H9 (cell line): ENCODE results near the gene INPP5A. TPM values are rescaled to one million over a fixed set of nuclear protein-coding genes. Genes with fewer than 3 reads are reported as not detected.

Experiments
- DNase-seq: peaks from one replicate; pipeline ENCODE4 v3.0.0-alpha.2; 2017
- H2AFZ ChIP-seq: one replicate; pipeline ENCODE4 v1.6.1; 2013; ENCODE audit warnings: mild to moderate bottlenecking, low read length, control low read depth, moderate library complexity
- H2AK5ac ChIP-seq: 2 replicates; pipeline ENCODE4 v1.6.1; 2013; ENCODE audit warnings: low read length, control low read depth, mixed read lengths; ENCODE audit not compliant: insufficient read length
- H2BK120ac ChIP-seq: one replicate; pipeline ENCODE4 v1.6.1; 2013; ENCODE audit warnings: low read depth, mild to moderate bottlenecking, low read length, control low read depth, inconsistent platforms; ENCODE audit not compliant: poor library complexity, severe bottlenecking
- H2BK12ac ChIP-seq: 2 replicates; pipeline ENCODE4 v1.6.1; 2013; ENCODE audit warnings: low read length, control low read depth, mixed read lengths, low read depth; ENCODE audit not compliant: insufficient read length
- H2BK15ac ChIP-seq: 2 replicates; pipeline ENCODE4 v1.6.1; 2013; ENCODE audit warnings: low read depth, low read length, control low read depth
- H2BK20ac ChIP-seq: one replicate; pipeline ENCODE4 v1.6.1; 2013; ENCODE audit warnings: low read depth, mild to moderate bottlenecking, low read length, control low read depth, inconsistent platforms; ENCODE audit not compliant: poor library complexity, severe bottlenecking
- H2BK5ac ChIP-seq: 2 replicates; pipeline ENCODE4 v1.6.1; 2013; ENCODE audit warnings: low read length, control low read depth, mixed read lengths; ENCODE audit not compliant: insufficient read length
- H3K14ac ChIP-seq: 2 replicates; pipeline ENCODE4 v1.6.1; 2013; ENCODE audit warnings: low read length, control low read depth; ENCODE audit not compliant: insufficient read depth
- H3K18ac ChIP-seq: 2 replicates; pipeline ENCODE4 v1.6.1; 2013; ENCODE audit warnings: low read depth, mild to moderate bottlenecking, mixed read lengths, low read length, control low read depth; ENCODE audit not compliant: insufficient read length
- H3K23ac ChIP-seq: 2 replicates; pipeline ENCODE4 v1.6.1; 2013; ENCODE audit warnings: low read length, control low read depth, mixed read lengths, low read depth; ENCODE audit not compliant: insufficient read length
- H3K23me2 ChIP-seq: 2 replicates; pipeline ENCODE4 v1.6.1; 2013; ENCODE audit warnings: low read depth, mild to moderate bottlenecking, mixed read lengths, low read length, control low read depth; ENCODE audit not compliant: insufficient read length, poor library complexity, severe bottlenecking
- H3K27ac ChIP-seq: 2 replicates; pipeline ENCODE4 v1.5.1; 2013; ENCODE audit warnings: low read length, control low read depth, mixed read lengths, low read depth; ENCODE audit not compliant: insufficient read length
- H3K27me3 ChIP-seq: 2 replicates; pipeline ENCODE4 v1.6.1; 2013; ENCODE audit warnings: low read length, control low read depth, inconsistent platforms; ENCODE audit not compliant: insufficient read depth
- H3K4ac ChIP-seq: 2 replicates; pipeline ENCODE4 v1.6.1; 2013; ENCODE audit warnings: low read depth, mild to moderate bottlenecking, control low read depth, inconsistent platforms, low read length, moderate library complexity
- H3K4me1 ChIP-seq: 2 replicates; pipeline ENCODE4 v1.6.1; 2013; ENCODE audit warnings: low read length, control low read depth, inconsistent platforms; ENCODE audit not compliant: insufficient read depth
- H3K4me2 ChIP-seq: 2 replicates; pipeline ENCODE4 v1.6.1; 2013; ENCODE audit warnings: low read length, control low read depth, mixed read lengths; ENCODE audit not compliant: insufficient read length, insufficient read depth
- H3K56ac ChIP-seq: 2 replicates; pipeline ENCODE4 v1.6.1; 2013; ENCODE audit warnings: low read depth, mild to moderate bottlenecking, mixed read lengths, low read length, control low read depth; ENCODE audit not compliant: insufficient read length
- H3K79me1 ChIP-seq: 2 replicates; pipeline ENCODE4 v1.6.1; 2013; ENCODE audit warnings: low read depth, mild to moderate bottlenecking, moderate library complexity, low read length, control low read depth, inconsistent platforms; ENCODE audit not compliant: insufficient read depth, poor library complexity, severe bottlenecking
- H3K79me2 ChIP-seq: 2 replicates; pipeline ENCODE4 v1.6.1; 2013; ENCODE audit warnings: low read length, control low read depth, inconsistent platforms; ENCODE audit not compliant: insufficient read depth
- H3K9ac ChIP-seq: 2 replicates; pipeline ENCODE4 v1.6.1; 2013; ENCODE audit warnings: low read length, control low read depth, mixed read lengths; ENCODE audit not compliant: insufficient read length; ENCODE audit errors: extremely low read depth
- H3K9me3 ChIP-seq: one replicate; pipeline ENCODE4 v1.6.1; 2013; ENCODE audit warnings: low read depth, low read length, inconsistent platforms; ENCODE audit not compliant: control insufficient read depth
- H3T11ph ChIP-seq: one replicate; pipeline ENCODE4 v1.6.1; 2013; ENCODE audit warnings: mild to moderate bottlenecking, low read length, control low read depth, inconsistent platforms
- H4K20me1 ChIP-seq: one replicate; pipeline ENCODE4 v1.6.1; 2013; ENCODE audit not compliant: control insufficient read depth, insufficient read length, insufficient read depth
- H4K5ac ChIP-seq: 2 replicates; pipeline ENCODE4 v1.6.1; 2013; ENCODE audit warnings: low read depth, mild to moderate bottlenecking, mixed read lengths, low read length, control low read depth; ENCODE audit not compliant: insufficient read length
- H4K8ac ChIP-seq: replicated peaks from 2 replicates; pipeline ENCODE4 v1.6.1; 2013; ENCODE audit warnings: low read length, control low read depth, mixed read lengths, low read depth; ENCODE audit not compliant: insufficient read length
- H4K91ac ChIP-seq: 2 replicates; pipeline ENCODE4 v1.6.1; 2013; ENCODE audit warnings: low read depth, mild to moderate bottlenecking, moderate library complexity, mixed read lengths, low read length, control low read depth; ENCODE audit not compliant: insufficient read length
- H3K27ac Mint-ChIP-seq, 3 experiments: 2 replicates in 2 of 3; 3 replicates in 1 of 3; pipeline ENCODE4 v1.8.0; 2020 to 2021; ENCODE audit warnings: mixed read lengths in 3 of 3, mild to moderate bottlenecking in 1 of 3, moderate library complexity in 1 of 3
- H3K27me3 Mint-ChIP-seq: 2 replicates; pipeline ENCODE4 v1.8.0; 2021; ENCODE audit warnings: low read depth, mild to moderate bottlenecking, moderate library complexity, mixed read lengths
- H3K36me3 Mint-ChIP-seq, 3 experiments: 2 replicates in 2 of 3; 3 replicates in 1 of 3; pipeline ENCODE4 v1.8.0; 2020 to 2021; ENCODE audit warnings: low read depth in 3 of 3, mixed read lengths in 3 of 3; ENCODE audit not compliant: insufficient read depth in 1 of 3
- H3K4me1 Mint-ChIP-seq, 2 experiments: 2 replicates each; pipeline ENCODE4 v1.8.0; 2020; ENCODE audit warnings: mixed read lengths in 2 of 2
- H3K4me3 Mint-ChIP-seq, 2 experiments: 2 replicates in 1 of 2; 3 replicates in 1 of 2; pipeline ENCODE4 v1.8.0; 2020 to 2021; ENCODE audit warnings: mild to moderate bottlenecking in 2 of 2, mixed read lengths in 2 of 2, moderate library complexity in 1 of 2
- H3K9me3 Mint-ChIP-seq, 2 experiments: 2 replicates in 1 of 2; 3 replicates in 1 of 2; pipeline ENCODE4 v1.8.0; 2020; ENCODE audit warnings: mild to moderate bottlenecking in 2 of 2, mixed read lengths in 2 of 2, moderate library complexity in 1 of 2
- WGBS: extraction: QIAGEN DNeasy Blood & Tissue Kit; methylation state at CpG from one replicate; pipeline ENCODE4 v1.1.7; 2013; ENCODE audit warnings: missing lambda C conversion rate, low lambda C conversion rate, mixed read lengths; ENCODE audit not compliant: insufficient read length; ENCODE audit errors: extremely low coverage; 5-methylcytosine and 5-hydroxymethylcytosine counted together
- total RNA-seq: library from RNA; stranded (reverse); gene quantifications from 2 replicates; pipeline ENCODE4 v1.2.1, GENCODE V29; 2021
- TF ChIP-seq, protein P1 (sequence below): fragments of 200-600 bp; sonication (generic); conservative IDR thresholded peaks from 3 replicates; pipeline ENCODE4 v1.8.0; 2021; ENCODE audit warnings: antibody characterized with exemption, mild to moderate bottlenecking

INPP5A gene
- total RNA-seq, 1 experiment from 2014 or later, result 17.7 TPM

DNA sequence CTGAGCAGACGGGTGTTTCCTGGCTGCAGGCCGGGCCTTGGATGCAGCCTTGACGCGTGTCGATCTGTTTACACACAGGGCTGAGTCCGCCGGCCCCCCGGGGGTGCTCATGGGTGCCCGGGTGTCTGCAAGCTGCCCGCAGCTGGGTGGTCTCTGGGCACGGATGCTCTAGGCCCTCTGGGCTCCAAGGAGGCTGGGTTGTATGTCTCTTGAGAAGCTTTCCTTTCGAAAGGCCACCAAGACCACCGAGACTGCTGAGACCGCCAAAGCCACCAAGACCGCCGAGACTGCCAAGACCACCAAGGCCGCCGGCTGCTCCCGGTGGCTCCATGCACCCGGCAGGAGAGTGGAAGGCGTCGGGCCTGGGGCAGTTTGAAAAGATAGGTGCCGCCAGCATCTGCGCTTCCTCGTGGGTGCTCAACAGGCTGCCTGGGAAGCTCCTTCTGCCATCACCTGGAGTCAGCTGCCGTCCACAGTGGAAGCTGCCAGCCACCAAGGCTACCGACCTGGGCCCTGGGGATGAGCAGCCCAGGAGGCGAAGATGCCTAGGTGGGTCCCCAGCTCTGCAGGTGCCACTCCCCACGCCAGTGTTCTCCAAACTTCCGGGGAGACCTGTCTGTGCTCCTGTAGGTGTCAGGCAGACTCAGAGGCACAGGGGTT, 121.1 kb downstream of the INPP5A start:
- Histone ChIP-seq H2AFZ (no peak overlapping the region), H2BK12ac (no peak overlapping the region), H3K4ac (no peak overlapping the region), H4K8ac (no peak overlapping the region), H3K79me2 (no peaks in the 10 kb centered on the region), H2BK5ac (no peak overlapping the region), H2BK15ac (no peak overlapping the region), H3K18ac (no peak overlapping the region), H3T11ph (no peak overlapping the region), H3K4me2 (no peak overlapping the region), H3K9ac (no peak overlapping the region), H4K20me1 (no peaks in the 10 kb centered on the region), H3K23me2 (no peaks in the 10 kb centered on the region), H3K27me3 (no peaks in the 10 kb centered on the region), H2BK120ac (no peak overlapping the region), H3K14ac (no peak overlapping the region; the same call in 1 of the 2 replicates), H4K5ac (no peak overlapping the region), H4K91ac (no peak overlapping the region), H3K9me3 (no peaks in the 10 kb centered on the region), H3K56ac (no peak overlapping the region), H3K79me1 (no peaks in the 10 kb centered on the region), H2BK20ac (no peak overlapping the region), H3K27ac (no peak overlapping the region), H3K4me1 (no peaks in the 10 kb centered on the region), H3K23ac (no peak overlapping the region), H2AK5ac (no peak overlapping the region)
- H3K4me3 Mint-ChIP-seq, result no peak overlapping the region
- DNase-seq, result no peak
- H3K27me3 Mint-ChIP-seq, result no peaks in the 10 kb centered on the region
- TF ChIP-seq, protein P1, sequence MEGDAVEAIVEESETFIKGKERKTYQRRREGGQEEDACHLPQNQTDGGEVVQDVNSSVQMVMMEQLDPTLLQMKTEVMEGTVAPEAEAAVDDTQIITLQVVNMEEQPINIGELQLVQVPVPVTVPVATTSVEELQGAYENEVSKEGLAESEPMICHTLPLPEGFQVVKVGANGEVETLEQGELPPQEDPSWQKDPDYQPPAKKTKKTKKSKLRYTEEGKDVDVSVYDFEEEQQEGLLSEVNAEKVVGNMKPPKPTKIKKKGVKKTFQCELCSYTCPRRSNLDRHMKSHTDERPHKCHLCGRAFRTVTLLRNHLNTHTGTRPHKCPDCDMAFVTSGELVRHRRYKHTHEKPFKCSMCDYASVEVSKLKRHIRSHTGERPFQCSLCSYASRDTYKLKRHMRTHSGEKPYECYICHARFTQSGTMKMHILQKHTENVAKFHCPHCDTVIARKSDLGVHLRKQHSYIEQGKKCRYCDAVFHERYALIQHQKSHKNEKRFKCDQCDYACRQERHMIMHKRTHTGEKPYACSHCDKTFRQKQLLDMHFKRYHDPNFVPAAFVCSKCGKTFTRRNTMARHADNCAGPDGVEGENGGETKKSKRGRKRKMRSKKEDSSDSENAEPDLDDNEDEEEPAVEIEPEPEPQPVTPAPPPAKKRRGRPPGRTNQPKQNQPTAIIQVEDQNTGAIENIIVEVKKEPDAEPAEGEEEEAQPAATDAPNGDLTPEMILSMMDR, result no peak
- no peak overlapping the region; a peak in 1 of 7 replicates for H3K27ac Mint-ChIP-seq
- H3K36me3 Mint-ChIP-seq, result peaks cover 0 to 5% (median 2%) of the 10 kb centered on the region in 3 experiments; a peak in 1 of 7 replicates
- 0 out of 4 replicates have a peak, but pooled peaks cover 0 to 2% of the 10 kb centered on the region in 2 experiments for H3K4me1 Mint-ChIP-seq
- no CpG with 5 or more reads among the region's 30 CpGs for WGBS
- no peaks in the 10 kb centered on the region; a peak in 1 of 5 replicates for H3K9me3 Mint-ChIP-seq
